GM12874 (cell line): ENCODE measurements around the gene MORN5.

Source experiments
- TF ChIP-seq, protein P1 (sequence below): IDR thresholded peaks from 2 replicates; pipeline ENCODE4 v1.5.1; 2011; ENCODE audit warnings: low read depth, mild to moderate bottlenecking, control low read depth, low read length, moderate library complexity; ENCODE audit not compliant: insufficient read depth

MORN5 gene

DNA sequence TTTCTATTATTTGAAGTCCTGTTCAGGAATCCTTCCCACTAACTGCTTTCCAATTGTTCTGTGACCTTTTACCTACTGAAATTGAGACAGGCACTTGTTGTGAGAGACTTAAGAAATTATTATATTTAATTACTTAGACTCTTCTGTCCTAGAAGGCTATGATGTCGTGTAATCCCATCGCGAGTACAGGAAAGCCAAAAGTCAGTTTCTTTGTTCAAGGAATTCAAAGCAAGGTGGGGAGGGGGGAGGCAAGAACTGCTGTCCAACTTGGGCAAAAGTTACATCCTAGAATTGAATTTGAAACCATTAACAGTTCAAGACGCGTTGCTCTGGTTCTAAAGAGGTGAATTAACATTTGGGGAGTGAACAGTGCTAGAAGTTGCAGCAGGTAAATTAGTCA is 18.0 kb upstream of the MORN5 start:
- TF ChIP-seq, protein P1, sequence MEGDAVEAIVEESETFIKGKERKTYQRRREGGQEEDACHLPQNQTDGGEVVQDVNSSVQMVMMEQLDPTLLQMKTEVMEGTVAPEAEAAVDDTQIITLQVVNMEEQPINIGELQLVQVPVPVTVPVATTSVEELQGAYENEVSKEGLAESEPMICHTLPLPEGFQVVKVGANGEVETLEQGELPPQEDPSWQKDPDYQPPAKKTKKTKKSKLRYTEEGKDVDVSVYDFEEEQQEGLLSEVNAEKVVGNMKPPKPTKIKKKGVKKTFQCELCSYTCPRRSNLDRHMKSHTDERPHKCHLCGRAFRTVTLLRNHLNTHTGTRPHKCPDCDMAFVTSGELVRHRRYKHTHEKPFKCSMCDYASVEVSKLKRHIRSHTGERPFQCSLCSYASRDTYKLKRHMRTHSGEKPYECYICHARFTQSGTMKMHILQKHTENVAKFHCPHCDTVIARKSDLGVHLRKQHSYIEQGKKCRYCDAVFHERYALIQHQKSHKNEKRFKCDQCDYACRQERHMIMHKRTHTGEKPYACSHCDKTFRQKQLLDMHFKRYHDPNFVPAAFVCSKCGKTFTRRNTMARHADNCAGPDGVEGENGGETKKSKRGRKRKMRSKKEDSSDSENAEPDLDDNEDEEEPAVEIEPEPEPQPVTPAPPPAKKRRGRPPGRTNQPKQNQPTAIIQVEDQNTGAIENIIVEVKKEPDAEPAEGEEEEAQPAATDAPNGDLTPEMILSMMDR = no peak

DNA sequence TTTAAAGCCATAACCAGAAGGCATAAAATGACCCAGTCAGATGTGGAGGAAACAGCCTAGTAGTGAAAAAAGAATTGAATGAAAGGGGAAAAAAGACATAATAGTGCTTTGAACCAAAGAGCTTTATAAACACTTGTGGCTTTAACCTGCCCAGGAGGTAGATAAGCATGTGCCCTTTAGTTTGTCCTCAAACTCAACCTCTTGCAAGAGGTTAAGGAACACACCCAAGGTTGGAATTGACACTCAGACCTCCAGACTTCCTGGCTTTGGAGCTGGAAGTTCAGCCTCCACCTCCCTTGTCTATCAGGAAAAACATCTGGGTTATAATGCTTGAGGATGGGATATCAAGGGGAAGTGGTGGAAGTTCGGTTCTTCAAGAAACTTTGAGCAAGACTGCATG is 16.4 kb upstream of the MORN5 start:
- TF ChIP-seq, protein P1 = no peak

DNA sequence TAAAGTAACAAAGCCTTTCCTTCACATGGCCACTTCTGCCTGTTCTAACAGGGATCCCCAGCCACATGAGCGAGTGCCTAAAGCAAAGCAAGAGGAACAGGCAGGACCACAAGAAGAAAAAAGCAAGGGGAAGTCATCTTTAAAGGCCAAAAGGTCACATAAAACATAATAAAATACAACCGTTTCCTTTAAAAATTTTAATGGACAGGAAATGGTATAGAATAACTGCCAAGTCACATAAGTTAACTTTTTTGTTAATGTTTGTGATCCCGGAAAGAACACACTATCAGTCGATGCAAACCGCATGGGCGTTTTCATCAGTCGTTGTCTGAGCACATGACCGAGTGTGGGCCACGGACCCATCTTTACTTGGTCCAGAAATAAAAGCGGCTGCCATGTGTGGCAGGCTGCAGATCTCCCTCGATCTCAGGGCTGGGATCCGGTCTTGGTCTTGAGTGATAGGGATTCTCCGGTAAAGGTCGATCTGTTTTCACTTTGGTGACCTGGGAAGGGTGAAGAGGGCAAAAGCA is 15.8 kb upstream of the MORN5 start:
- TF ChIP-seq, protein P1 = no peak

DNA sequence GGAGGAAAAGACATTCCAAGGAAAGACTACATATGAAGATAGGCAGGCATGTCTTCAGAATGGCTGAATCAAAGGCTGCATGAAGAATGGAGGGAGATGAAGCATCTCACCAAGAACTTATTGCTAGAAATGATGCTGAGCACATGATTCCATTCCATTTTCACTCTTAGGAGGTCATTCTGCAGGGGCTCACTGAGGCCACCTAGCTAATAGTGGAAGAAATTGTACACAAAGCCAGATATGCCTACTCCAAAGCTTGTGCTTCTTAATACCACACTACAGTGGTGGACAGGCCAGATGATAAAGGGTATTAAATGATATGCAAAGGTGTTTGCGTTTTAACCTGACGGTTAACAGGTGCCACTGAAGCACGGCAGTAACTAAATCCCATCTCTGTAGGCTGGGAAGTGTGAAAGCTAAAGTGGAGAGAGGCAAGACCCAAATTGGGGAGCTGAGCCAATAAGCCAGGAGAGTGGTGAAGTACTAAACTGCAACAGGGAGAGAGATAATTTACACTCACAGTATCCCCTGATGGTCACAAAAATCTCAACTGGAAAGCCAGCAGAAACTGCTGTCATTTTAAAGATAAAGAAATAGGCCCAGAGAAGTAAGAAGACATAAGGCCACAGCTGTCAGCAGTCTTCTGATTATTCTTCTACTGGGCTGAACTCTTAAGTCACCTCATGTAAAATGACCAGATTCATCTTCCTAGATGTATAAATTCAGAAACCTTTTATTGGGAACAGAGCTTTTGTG is 14.7 kb upstream of the MORN5 start:
- TF ChIP-seq, protein P1 = peak; percentile 42; the same call in 1 of the 2 replicates

DNA sequence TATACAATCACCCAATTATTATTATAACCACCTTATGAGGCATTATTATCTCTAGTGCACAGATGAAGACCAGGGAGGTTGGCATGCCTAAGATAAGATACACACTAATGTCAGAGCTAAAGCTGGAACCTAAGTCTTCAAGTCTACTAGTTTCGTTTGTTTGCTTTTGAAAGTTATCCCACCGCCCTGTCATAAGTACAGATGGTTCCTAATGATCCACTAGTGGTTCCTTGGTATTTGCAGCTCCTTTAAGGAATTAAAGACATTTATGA is 14.2 kb upstream of the MORN5 start:
- TF ChIP-seq, protein P1 = no peak

DNA sequence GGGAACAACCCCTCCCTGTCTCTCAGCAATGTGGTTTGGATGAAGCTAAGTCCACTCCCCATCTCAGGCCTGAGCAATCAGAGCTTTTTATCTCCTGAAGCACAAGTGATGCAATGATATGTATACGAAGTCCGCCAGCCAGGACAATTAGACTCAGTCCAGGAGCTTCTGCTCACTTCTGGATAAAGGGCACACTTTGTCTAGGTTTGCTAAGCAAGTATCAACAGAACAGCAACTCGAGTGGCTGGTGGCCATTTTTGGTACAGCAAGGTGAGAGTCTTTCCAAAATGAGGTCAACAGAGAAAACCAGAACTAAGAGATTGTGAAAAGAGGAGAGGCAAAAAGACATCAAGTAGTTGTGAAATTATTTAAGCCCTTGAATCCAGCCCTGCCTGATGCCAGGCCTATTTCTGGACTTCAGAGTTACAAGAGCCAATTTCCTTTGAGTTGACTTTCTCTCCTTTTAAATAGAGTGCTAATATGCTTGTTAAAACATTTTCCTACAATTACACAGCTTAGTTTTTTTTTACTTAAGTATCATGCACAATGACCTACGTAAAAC is 8.4 kb upstream of the MORN5 start:
- TF ChIP-seq, protein P1 = no peak

DNA sequence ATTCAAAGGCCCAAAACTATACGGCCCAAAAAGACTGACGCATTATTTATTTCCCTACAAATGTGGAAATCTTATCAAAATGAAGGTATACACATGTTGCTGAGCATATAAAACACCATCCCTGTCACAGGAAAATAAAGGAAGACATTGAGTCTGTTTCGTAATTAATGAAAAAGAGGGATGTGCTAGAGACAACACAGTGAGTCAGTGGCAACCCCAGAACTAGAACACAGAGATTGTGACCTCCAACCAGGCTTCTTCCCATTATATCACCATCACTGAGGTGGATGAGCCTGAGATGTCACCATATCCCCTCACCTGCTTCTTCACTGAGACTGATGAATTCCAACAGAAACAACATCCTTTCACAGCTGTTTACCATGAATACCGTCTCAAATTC is 3.9 kb upstream of the MORN5 start:
- TF ChIP-seq, protein P1 = no peak
